ENCODE measurements around the gene ZNF302. TPM values are rescaled to one million over a fixed set of nuclear protein-coding genes. Genes with fewer than 3 reads are reported as not detected.
"Not testable (repeated sequence)": the region's sequence is repeated elsewhere in the genome, so short reads cannot be mapped to it uniquely, and the experiment has no call there.

Gene ZNF302
- total and polyA plus RNA-seq, 5 experiments from 2014 or later, result 17.5 to 62.6 (median 23.1) TPM

GRCh38 chr19:34675919-34676318 is 1.6 kb upstream of the ZNF302 start:
- Mint-ChIP-seq H3K9me3 (peaks cover 0 to 27% (median 14%) of the 10 kb centered on the region in 9 donors), H3K27ac (peak overlapping the region in 3 of 10 donors; percentile 7 to 100 (median 99)), H3K27me3 (peaks cover 0 to 20% (median 9%) of the 10 kb centered on the region in 5 donors), H3K4me3 (peak overlapping the region in 2 of 10 donors; percentile 96 to 100), H3K4me1 (peaks cover 8 to 40% (median 30%) of the 10 kb centered on the region in 4 donors), H3K36me3 (peaks cover 23 to 44% (median 27%) of the 10 kb centered on the region in 3 donors)
- DNase-seq (no peak), ATAC-seq (no peak)
- POLR2A ChIA-PET, result interaction anchor here (0.6 to 2.6 kb wide), 3 partner anchors 57 to 565 kb away, joined by 3 to 20 read pairs (median 3); partner anchors contain the start of gene ZNF181

- peak in 4 of 10 donors; percentile 73 to 88 (median 77) for DNase-seq
- POLR2A ChIA-PET, result interaction anchor here (0.6 to 2.6 kb wide), 17 partner anchors 9 to 1500 kb away, joined by 3 to 20 read pairs (median 3); partner anchors contain the start of genes CEBPG, LSM14A, ZNF181 and ZNF30
- Mint-ChIP-seq H3K27me3 (peaks cover 0 to 20% (median 9%) of the 10 kb centered on the region in 5 donors), H3K4me1 (peaks cover 8 to 40% (median 30%) of the 10 kb centered on the region in 4 donors), H3K9me3 (peaks cover 0 to 34% (median 20%) of the 10 kb centered on the region in 9 donors), H3K36me3 (peaks cover 29 to 52% (median 35%) of the 10 kb centered on the region in 3 donors), H3K27ac (peak within 1 kb of the TSS; percentile 98 to 100 (median 99)), H3K4me3 (peak within 1 kb of the TSS; percentile 95 to 100 (median 99))
- peak; percentile 75 to 76 for ATAC-seq
Observed at GRCh38 chr19:34676697-34677385, 637 bp upstream of the ZNF302 start, which contains the start of gene SCGB2B2. Gene SCGB2B2, minus strand, starts transcription at chr19:34677159. Its CDS starts 82,596 bp downstream, at chr19:34594563.

GRCh38 chr19:34678085-34678412 is 571 bp downstream of the ZNF302 start:
- ATAC-seq (no peak), DNase-seq (no peak)
- H3K9me3 Mint-ChIP-seq, result peaks cover 0 to 43% (median 25%) of the 10 kb centered on the region in 9 donors
- peak overlapping the region; percentile 95 to 100 (median 99) for H3K4me3 Mint-ChIP-seq
- H3K27me3 Mint-ChIP-seq, result peaks cover 0 to 16% (median 5%) of the 10 kb centered on the region in 5 donors
- H3K4me1 Mint-ChIP-seq, result peaks cover 8 to 40% (median 30%) of the 10 kb centered on the region in 4 donors
- peaks cover 39 to 64% (median 47%) of the 10 kb centered on the region in 3 donors for H3K36me3 Mint-ChIP-seq
- peak overlapping the region; percentile 92 to 100 (median 99) for H3K27ac Mint-ChIP-seq
- POLR2A ChIA-PET, result interaction anchor here (0.8 to 2.6 kb wide), 11 partner anchors 9 to 1537 kb away, joined by 3 to 20 read pairs (median 3); partner anchors contain the start of genes LSM14A, ZNF181, ZNF30 and ZNF599

GRCh38 chr19:34678421-34678820 is 943 bp downstream of the ZNF302 start:
- peak overlapping the region; percentile 8 to 100 (median 98) for H3K27ac Mint-ChIP-seq

GRCh38 chr19:34681478-34681877 is 4.0 kb downstream of the ZNF302 start:
- Mint-ChIP-seq H3K4me1 (peaks cover 8 to 34% (median 24%) of the 10 kb centered on the region in 4 donors), H3K27me3 (no peaks in the 10 kb centered on the region), H3K36me3 (peaks cover 64 to 82% (median 64%) of the 10 kb centered on the region in 3 donors), H3K27ac (no peak overlapping the region), H3K9me3 (peaks cover 0 to 73% (median 48%) of the 10 kb centered on the region in 9 donors), H3K4me3 (no peak overlapping the region)
- DNase-seq (no peak), ATAC-seq (no peak)
- POLR2A ChIA-PET, result no interaction called here

More at GRCh38 chr19:34678421-34678820, 943 bp downstream of the ZNF302 start:
- Mint-ChIP-seq H3K4me3 (peak overlapping the region; percentile 95 to 100 (median 99)), H3K4me1 (peaks cover 8 to 40% (median 30%) of the 10 kb centered on the region in 4 donors), H3K9me3 (peaks cover 0 to 44% (median 26%) of the 10 kb centered on the region in 9 donors), H3K36me3 (peaks cover 41 to 68% (median 49%) of the 10 kb centered on the region in 3 donors), H3K27me3 (peaks cover 0 to 16% (median 5%) of the 10 kb centered on the region in 5 donors)
- ATAC-seq (no peak), DNase-seq (no peak)
- POLR2A ChIA-PET, result interaction anchor here (0.8 to 2.6 kb wide), 6 partner anchors 9 to 507 kb away, joined by 3 to 20 read pairs (median 6); partner anchors contain the start of genes LSM14A, ZNF181, ZNF30 and ZNF599

- DNase-seq, H3K4me3 Mint-ChIP-seq, H3K4me1 Mint-ChIP-seq, H3K27ac Mint-ChIP-seq, POLR2A ChIA-PET, ATAC-seq, H3K27me3 Mint-ChIP-seq: not testable (repeated sequence)
- H3K36me3 Mint-ChIP-seq, result peaks cover 49 to 78% (median 72%) of the 10 kb centered on the region in 3 donors
- H3K9me3 Mint-ChIP-seq, result peaks cover 11 to 95% (median 61%) of the 10 kb centered on the region in 9 donors
Observed at GRCh38 chr19:34685266-34685665, 7.8 kb downstream of the ZNF302 start.

GRCh38 chr19:34686455-34686854 is 9.0 kb downstream of the ZNF302 start:
- Mint-ChIP-seq H3K27ac (no peak overlapping the region), H3K4me3 (no peak overlapping the region), H3K36me3 (peaks cover 38 to 79% (median 62%) of the 10 kb centered on the region in 3 donors), H3K9me3 (peaks cover 11 to 99% (median 64%) of the 10 kb centered on the region in 9 donors), H3K4me1 (no peaks in the 10 kb centered on the region), H3K27me3 (peaks cover 3 to 15% (median 5%) of the 10 kb centered on the region in 5 donors)
- POLR2A ChIA-PET, result no interaction called here
- DNase-seq, result no peak
- no peak for ATAC-seq

GRCh38 chr19:34687348-34687747 is 9.9 kb downstream of the ZNF302 start:
- peak overlapping the region in 1 of 10 donors; percentile 71 for H3K27ac Mint-ChIP-seq
- peaks cover 11 to 99% (median 69%) of the 10 kb centered on the region in 9 donors for H3K9me3 Mint-ChIP-seq
- no peak overlapping the region for H3K4me3 Mint-ChIP-seq
- no peak for ATAC-seq
- DNase-seq, result no peak
- no peaks in the 10 kb centered on the region for H3K4me1 Mint-ChIP-seq
- H3K36me3 Mint-ChIP-seq, result peaks cover 29 to 77% (median 54%) of the 10 kb centered on the region in 3 donors
- POLR2A ChIA-PET, result interaction anchor here (0.7 to 1.2 kb wide), 2 partner anchors 9 to 10 kb away, joined by 3 read pairs; partner anchors contain the start of gene ZNF302
- peaks cover 8 to 24% (median 13%) of the 10 kb centered on the region in 5 donors for H3K27me3 Mint-ChIP-seq

GRCh38 chr19:34688592-34688991 is 11.1 kb downstream of the ZNF302 start:
- POLR2A ChIA-PET, result interaction anchor here (1.0 kb wide), 1 partner anchor 11 kb away, joined by 3 read pairs; the partner anchor contains the start of gene ZNF302
- DNase-seq (no peak), ATAC-seq (no peak)
- H3K36me3 Mint-ChIP-seq, result peaks cover 18 to 72% (median 50%) of the 10 kb centered on the region in 3 donors
- H3K9me3 Mint-ChIP-seq, result peaks cover 11 to 95% (median 66%) of the 10 kb centered on the region in 9 donors
- H3K27me3 Mint-ChIP-seq, result peaks cover 16 to 36% (median 19%) of the 10 kb centered on the region in 5 donors
- H3K4me1 Mint-ChIP-seq, result no peaks in the 10 kb centered on the region
- no peak overlapping the region for H3K4me3 Mint-ChIP-seq
- no peak overlapping the region for H3K27ac Mint-ChIP-seq

GRCh38 chr19:34690372-34690771 is 12.9 kb downstream of the ZNF302 start:
- Mint-ChIP-seq H3K36me3 (peaks cover 2 to 74% (median 40%) of the 10 kb centered on the region in 3 donors), H3K4me1 (no peaks in the 10 kb centered on the region), H3K27ac (no peak overlapping the region), H3K27me3 (peaks cover 19 to 50% (median 32%) of the 10 kb centered on the region in 5 donors), H3K9me3 (peaks cover 11 to 87% (median 60%) of the 10 kb centered on the region in 9 donors), H3K4me3 (no peak overlapping the region)
- POLR2A ChIA-PET, result no interaction called here
- ATAC-seq (no peak), DNase-seq (no peak)

GRCh38 chr19:34692549-34692948 is 15.1 kb downstream of the ZNF302 start:
- ATAC-seq (no peak), DNase-seq (no peak)
- Mint-ChIP-seq H3K36me3 (peaks cover 0 to 55% (median 18%) of the 10 kb centered on the region in 3 donors), H3K27ac (no peak overlapping the region), H3K4me3 (peak overlapping the region in 1 of 10 donors; percentile 6), H3K9me3 (peaks cover 10 to 65% (median 41%) of the 10 kb centered on the region in 9 donors), H3K27me3 (peaks cover 19 to 50% (median 40%) of the 10 kb centered on the region in 5 donors), H3K4me1 (no peaks in the 10 kb centered on the region)
- POLR2A ChIA-PET, result no interaction called here

GRCh38 chr19:34707661-34708060 is 30.2 kb downstream of the ZNF302 start:
- Mint-ChIP-seq H3K4me1 (peaks cover 0 to 4% (median under 1%) of the 10 kb centered on the region in 4 donors), H3K27ac (no peak overlapping the region), H3K27me3 (peaks cover 22 to 77% (median 27%) of the 10 kb centered on the region in 5 donors), H3K9me3 (peaks cover 0 to 38% (median 9%) of the 10 kb centered on the region in 9 donors), H3K4me3 (no peak overlapping the region), H3K36me3 (peaks cover 4 to 15% (median 9%) of the 10 kb centered on the region in 3 donors)
- no peak for DNase-seq
- POLR2A ChIA-PET, result no interaction called here
- ATAC-seq, result no peak

All from naive thymus-derived CD8-positive, alpha-beta T cell (primary cell).